Measurements from ENCODE around the gene VWCE.

Gene VWCE

GRCh38 chr11:61292356-61292755, 2.8 kb downstream of the VWCE start:
- in situ Hi-C loops (cut with HindIII; ENCODE audit: low pct_unique_long_range_greater_than_20kb, low sequenced_read_pairs) = no loop called here
- no peak for DNase-seq (ENCODE audit: low read depth in 1 of 2, low spot score in 1 of 2)
- no peak for TF ChIP-seq JUND (IDR thresholded peaks at IDR 0.05; ENCODE audit: low read depth)

- no peak for DNase-seq (ENCODE audit: low read depth in 1 of 2, low spot score in 1 of 2)
- TF ChIP-seq JUND (IDR thresholded peaks at IDR 0.05; ENCODE audit: low read depth) = no peak
- in situ Hi-C loops (cut with HindIII; ENCODE audit: low pct_unique_long_range_greater_than_20kb, low sequenced_read_pairs) = no loop called here
Measured at GRCh38 chr11:61290905-61291690, 4.0 kb downstream of the VWCE start.

GRCh38 chr11:61287338-61287977, 7.7 kb downstream of the VWCE start:
- DNase-seq (ENCODE audit: low read depth in 1 of 2, low spot score in 1 of 2) = no peak
- no peak for TF ChIP-seq JUND (IDR thresholded peaks at IDR 0.05; ENCODE audit: low read depth)
- in situ Hi-C loops (cut with HindIII; ENCODE audit: low pct_unique_long_range_greater_than_20kb, low sequenced_read_pairs) = no loop called here

GRCh38 chr11:61283613-61284012, 11.5 kb downstream of the VWCE start:
- in situ Hi-C loops (cut with HindIII; ENCODE audit: low pct_unique_long_range_greater_than_20kb, low sequenced_read_pairs) = no loop called here
- no peak for TF ChIP-seq JUND (IDR thresholded peaks at IDR 0.05; ENCODE audit: low read depth)
- peak in 1 of 2 experiments; percentile 24 for DNase-seq (ENCODE audit: low read depth in 1 of 2, low spot score in 1 of 2)

- in situ Hi-C loops (cut with HindIII; ENCODE audit: low pct_unique_long_range_greater_than_20kb, low sequenced_read_pairs) = no loop called here
- TF ChIP-seq JUND (IDR thresholded peaks at IDR 0.05; ENCODE audit: low read depth) = no peak
- DNase-seq (ENCODE audit: low read depth in 1 of 2, low spot score in 1 of 2) = peak; percentile 66 to 79
Measured at GRCh38 chr11:61281581-61282250, 13.4 kb downstream of the VWCE start.

- DNase-seq (ENCODE audit: low read depth in 1 of 2, low spot score in 1 of 2) = no peak
- no peak for TF ChIP-seq JUND (IDR thresholded peaks at IDR 0.05; ENCODE audit: low read depth)
- in situ Hi-C loops (cut with HindIII; ENCODE audit: low pct_unique_long_range_greater_than_20kb, low sequenced_read_pairs) = no loop called here
Measured at GRCh38 chr11:61280883-61281580, 14.1 kb downstream of the VWCE start.

GRCh38 chr11:61279934-61280659, 15.0 kb downstream of the VWCE start:
- DNase-seq (ENCODE audit: low read depth in 1 of 2, low spot score in 1 of 2) = no peak
- in situ Hi-C loops (cut with HindIII; ENCODE audit: low pct_unique_long_range_greater_than_20kb, low sequenced_read_pairs) = no loop called here
- TF ChIP-seq JUND (IDR thresholded peaks at IDR 0.05; ENCODE audit: low read depth) = no peak

GRCh38 chr11:61278001-61278470, 17.1 kb downstream of the VWCE start:
- in situ Hi-C loops (cut with HindIII; ENCODE audit: low pct_unique_long_range_greater_than_20kb, low sequenced_read_pairs) = no loop called here
- DNase-seq (ENCODE audit: low read depth in 1 of 2, low spot score in 1 of 2) = no peak
- no peak for TF ChIP-seq JUND (IDR thresholded peaks at IDR 0.05; ENCODE audit: low read depth)

- TF ChIP-seq JUND (IDR thresholded peaks at IDR 0.05; ENCODE audit: low read depth) = no peak
- no peak for DNase-seq (ENCODE audit: low read depth in 1 of 2, low spot score in 1 of 2)
- in situ Hi-C loops (cut with HindIII; ENCODE audit: low pct_unique_long_range_greater_than_20kb, low sequenced_read_pairs) = no loop called here
Measured at GRCh38 chr11:61277186-61278000, 17.7 kb downstream of the VWCE start.

- in situ Hi-C loops (cut with HindIII; ENCODE audit: low pct_unique_long_range_greater_than_20kb, low sequenced_read_pairs) = no loop called here
- TF ChIP-seq JUND (IDR thresholded peaks at IDR 0.05; ENCODE audit: low read depth) = no peak
- no peak for DNase-seq (ENCODE audit: low read depth in 1 of 2, low spot score in 1 of 2)
Measured at GRCh38 chr11:61275191-61275590, 19.9 kb downstream of the VWCE start.

- TF ChIP-seq JUND (IDR thresholded peaks at IDR 0.05; ENCODE audit: low read depth) = no peak
Measured at GRCh38 chr11:61274084-61274483, 21.0 kb downstream of the VWCE start.

More at GRCh38 chr11:61274084-61274483, 21.0 kb downstream of the VWCE start:
- no peak for DNase-seq (ENCODE audit: low read depth in 1 of 2, low spot score in 1 of 2)
- in situ Hi-C loops (cut with HindIII; ENCODE audit: low pct_unique_long_range_greater_than_20kb, low sequenced_read_pairs) = no loop called here

All from T47D (cell line).